ENCODE measurements around the gene SLC30A4.
"Not testable (repeated sequence)": the region's sequence is repeated elsewhere in the genome, so short reads cannot be mapped to it uniquely, and the experiment has no call there.

Gene SLC30A4, protein sequence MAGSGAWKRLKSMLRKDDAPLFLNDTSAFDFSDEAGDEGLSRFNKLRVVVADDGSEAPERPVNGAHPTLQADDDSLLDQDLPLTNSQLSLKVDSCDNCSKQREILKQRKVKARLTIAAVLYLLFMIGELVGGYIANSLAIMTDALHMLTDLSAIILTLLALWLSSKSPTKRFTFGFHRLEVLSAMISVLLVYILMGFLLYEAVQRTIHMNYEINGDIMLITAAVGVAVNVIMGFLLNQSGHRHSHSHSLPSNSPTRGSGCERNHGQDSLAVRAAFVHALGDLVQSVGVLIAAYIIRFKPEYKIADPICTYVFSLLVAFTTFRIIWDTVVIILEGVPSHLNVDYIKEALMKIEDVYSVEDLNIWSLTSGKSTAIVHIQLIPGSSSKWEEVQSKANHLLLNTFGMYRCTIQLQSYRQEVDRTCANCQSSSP

DNA sequence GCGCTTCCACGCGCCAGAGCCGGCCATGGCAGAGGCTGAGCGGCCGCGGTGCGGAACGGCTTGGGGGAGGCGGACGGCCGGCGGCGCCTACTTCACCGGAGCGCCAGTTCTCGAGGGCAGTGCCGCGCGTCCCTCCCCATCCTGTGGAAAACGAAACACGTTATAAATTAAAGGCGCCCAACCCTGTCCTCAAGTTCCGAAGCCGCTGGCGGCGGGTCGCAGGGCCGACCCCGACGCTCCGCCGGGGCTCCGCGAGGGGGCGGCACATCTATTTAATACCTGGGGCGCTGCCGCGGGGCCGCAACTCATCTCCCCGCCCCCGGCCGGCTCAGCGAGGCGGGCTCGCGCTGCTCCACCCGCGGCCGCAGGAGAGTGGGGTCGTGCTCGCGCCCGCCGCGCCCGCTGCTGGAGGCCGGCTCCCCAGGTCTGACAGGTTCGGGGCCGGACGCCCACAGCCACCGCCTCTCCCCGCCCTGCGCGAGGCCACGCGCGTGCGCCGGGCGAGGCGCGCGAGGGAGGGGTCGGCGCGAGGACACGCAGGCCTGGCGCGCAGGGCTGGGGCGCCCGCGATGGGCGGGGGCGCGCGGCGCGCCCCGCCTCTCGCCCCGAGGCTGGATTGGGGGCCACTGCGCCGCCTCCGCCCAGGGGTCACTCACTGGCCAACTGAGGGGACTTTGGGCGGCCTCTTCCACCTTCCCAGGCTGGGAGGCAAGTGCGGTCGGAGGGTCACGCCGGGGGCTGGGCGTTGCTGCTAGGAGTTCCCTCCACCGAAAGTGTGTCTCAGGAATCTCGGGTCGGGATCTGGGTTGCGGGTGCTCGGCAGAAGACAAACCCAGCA lies at the start of gene SLC30A4:
Gene SLC30A4 (minus strand): TSS at position 428 of the 838 bp plus-strand sequence. CDS start 401 bp downstream, at position 27.
- DNase-seq = peak; percentile 8 to 88

DNA sequence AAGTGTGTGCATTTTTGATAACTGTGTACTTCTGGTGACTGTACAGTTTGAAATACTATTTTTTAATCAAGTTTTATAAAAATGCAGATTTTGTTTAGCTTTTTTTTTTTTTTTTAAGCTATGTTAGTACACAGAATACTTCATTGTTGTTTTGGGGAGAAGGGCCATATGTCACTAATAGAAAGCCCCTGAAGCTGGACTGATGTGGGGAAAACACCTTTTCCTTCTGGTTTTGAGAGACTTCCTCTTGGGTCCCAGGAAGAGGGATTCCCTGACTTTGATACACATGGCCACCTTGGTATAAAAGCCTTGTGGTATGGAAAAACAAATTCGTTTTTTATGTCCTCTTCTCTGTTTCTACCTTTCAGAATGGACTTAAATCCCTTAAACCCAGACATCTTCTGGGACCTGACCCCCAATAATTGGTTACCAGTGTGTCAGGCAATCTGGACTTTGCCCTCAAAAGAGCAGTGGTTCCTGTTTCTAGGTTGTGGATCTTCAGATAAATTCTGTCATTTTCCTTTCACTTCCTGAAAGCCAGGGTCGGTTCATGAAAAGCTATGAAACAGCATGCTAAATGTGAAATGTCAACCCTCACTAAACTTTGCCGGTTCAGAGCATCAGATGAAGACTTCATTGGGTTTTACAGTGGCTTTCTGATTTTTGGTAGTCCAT lies 33.5 kb upstream of the SLC30A4 start:
- no peak for DNase-seq

GRCh38 chr15:45551676-45552075 lies 29.1 kb upstream of the SLC30A4 start:
- DNase-seq = no peak

DNA sequence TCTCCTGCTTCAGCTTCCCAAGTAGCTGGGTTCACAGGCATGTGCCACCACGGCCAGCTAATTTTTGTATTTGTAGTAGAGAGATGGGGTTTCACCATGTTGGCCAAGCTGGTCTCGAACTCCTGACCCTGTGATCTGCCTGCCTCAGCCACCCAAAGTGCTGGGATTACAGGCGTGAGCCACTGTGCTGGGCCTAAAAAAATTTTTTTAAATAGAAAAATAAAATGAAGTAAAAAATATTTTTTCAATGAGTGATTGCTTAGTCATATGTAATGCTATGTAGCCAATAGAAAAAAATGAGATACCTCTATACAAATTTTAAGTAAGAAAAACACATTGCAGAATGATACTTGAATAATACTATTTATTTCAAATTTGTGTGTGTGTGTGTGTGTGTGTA lies 27.9 kb upstream of the SLC30A4 start:
- DNase-seq = no peak

DNA sequence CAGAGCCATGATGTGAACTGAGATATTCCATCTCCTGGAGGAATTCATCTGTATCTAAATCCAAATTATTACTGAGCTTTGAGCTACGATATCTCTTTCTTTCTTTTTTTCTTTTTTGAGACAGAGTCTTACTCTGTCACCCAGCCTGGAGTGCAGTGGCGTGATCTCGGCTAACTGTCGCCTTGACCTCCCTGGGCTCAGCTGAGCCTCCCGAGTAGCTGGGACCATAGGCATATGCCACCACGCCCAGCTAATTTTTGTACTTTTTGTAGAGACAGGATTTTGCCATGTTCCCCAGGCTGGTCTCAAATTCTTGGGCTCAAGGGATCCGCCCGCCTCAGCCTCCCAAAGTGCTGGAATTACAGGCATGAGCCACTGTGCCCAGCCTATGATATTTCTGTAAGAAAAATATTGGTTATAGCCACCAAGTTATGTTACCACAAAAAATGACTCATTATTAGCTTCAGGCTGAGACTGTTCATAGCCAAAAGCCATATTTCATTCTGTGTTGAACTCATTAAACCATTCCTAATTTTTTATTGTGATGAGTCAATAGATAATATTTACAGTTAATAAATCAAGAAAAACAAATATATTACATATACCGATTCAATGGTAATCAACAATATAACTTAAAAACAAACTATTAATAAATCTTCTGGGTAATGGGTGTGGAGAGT lies 27.1 kb upstream of the SLC30A4 start:
- DNase-seq = no peak

DNA sequence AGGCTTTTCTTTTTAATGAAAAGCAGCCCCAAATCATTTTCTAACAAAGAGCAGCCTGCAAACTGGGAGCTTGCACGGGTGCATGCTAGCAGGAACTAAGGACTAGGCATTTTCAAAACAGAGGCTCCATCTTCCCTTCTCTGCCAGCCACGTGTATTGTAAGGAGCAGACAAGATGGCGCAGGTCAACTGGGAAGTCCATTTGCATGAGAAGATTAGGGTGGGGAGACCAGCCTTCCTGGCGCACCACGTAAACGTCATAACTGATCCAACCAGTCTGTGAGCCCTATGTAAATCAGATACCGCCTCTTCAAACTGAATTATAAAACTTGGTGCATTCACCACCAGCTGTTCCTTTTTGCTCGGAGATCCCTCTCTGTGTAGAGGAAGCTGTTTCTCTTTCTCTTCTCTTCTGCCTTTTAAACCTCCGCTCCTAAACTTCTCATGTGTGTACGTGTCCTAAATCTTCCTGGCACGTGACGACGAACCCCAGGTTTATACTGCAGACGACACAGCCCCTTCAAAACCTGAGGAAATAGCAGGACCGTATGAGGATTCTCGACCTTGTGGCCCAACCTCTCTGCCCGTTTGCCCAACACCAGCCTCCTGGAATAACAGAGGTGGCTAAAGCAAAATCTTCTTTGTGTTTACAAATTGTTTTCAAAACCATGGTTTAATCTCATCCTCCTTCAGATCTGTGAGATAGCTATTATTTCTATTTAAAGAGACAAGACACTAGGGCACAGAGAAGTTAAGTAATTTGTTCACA lies 26.4 kb upstream of the SLC30A4 start:
- peak in 1 of 2 experiments; percentile 10 for DNase-seq

GRCh38 chr15:45546789-45547188 lies 24.2 kb upstream of the SLC30A4 start:
- no peak for DNase-seq

DNA sequence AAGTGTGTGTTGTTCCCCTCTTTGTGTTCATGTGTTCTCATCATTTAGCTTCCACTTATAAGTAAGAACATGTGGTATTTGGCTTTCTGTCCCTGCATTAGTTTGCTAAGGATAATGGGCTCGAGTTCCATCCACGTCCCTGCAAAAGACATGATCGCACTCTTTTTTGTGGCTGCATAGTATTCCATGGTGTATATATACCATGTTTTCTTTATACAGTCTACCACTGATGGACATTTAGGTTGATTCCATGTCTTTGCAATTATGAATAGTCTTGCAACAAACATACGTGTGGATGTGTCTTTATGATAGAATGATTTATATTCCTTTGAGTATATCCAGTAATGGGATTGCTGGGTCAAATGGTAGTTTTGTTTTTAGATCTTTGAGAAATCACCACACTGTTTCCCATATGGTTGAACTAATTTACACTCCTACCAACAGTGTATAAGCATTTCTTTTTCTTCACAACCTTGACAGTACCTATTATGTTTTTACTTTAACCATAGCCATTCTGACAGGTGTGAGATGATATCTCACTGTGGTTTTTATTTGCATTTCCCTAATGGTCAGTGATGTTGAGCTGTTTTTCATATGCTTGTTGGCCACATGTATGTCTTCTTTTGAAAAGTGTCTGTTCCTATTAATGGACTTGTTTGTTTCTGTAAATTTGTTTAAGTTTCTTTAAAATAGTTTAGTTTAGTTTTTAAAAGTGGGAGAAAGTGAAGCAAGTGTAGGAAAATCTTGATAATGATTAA lies 21.9 kb upstream of the SLC30A4 start:
- DNase-seq = peak; percentile 62 to 74

DNA sequence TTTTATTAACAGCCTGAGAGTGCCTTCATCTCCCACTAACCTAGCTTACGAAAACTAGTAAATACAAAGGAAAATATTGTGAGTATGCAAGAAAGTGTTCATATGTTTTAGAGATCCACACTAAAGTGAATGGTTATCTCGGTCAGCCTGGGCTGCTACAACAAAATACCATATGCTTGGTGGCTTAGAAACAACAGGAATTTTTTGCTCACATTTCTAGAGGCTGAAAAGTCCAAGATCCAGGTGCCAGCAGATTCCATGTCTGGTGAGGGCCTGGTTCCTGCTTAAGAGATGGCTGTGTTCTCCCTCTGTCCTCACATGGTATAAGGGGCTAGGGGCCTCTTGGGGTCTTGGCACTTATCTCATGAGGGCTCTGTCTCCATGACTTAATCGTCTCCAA lies 20.5 kb upstream of the SLC30A4 start:
- DNase-seq = no peak

GRCh38 chr15:45540531-45540930 lies 18.0 kb upstream of the SLC30A4 start:
- DNase-seq = no peak

DNA sequence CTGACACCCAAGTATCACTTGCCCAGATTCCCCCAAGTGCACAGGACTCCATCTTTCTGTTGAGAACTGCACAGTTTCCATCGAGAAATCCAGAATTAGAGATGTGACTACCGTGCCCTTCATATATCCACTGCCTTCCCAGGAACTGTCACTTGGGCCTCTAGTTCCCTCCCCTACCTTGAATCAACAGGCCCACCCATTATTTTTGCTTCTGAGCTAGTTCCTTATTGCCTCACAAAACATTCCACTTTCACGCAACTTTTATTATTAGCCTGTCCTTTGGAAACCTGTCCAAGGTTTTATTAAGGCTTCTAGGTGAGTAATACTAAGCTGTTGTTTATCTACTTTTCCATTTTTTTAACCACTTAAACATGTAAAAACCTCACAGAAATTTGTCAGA lies 17.1 kb upstream of the SLC30A4 start:
- DNase-seq = no peak

GRCh38 chr15:45536934-45537333 lies 14.4 kb upstream of the SLC30A4 start:
- DNase-seq = no peak

- peak; percentile 19 to 77 for DNase-seq
These were observed 13.0 kb upstream of the SLC30A4 start for GRCh38 chr15:45535486-45536042.

- peak in 1 of 2 experiments; percentile 35 for DNase-seq
These were observed 12.3 kb upstream of the SLC30A4 start for GRCh38 chr15:45534821-45535220.

DNA sequence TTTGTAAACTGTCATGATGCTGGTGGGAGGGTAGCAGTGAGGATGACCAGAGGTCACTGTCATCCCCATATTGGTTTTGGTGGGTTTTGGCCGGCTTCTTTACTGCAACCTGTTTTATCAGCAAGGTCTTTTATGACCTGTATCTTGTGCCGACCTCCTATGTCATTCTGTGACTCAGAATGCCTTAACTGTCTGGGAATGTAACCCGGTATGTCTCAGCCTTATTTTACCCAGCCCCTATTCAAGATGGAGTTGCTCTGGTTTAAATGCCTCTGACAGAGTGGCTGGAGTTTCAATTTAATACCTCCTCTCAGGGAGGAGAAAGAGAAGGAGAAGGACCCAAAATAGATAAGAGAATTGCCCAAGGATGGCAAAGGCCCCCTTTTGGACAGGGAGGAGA lies 10.3 kb upstream of the SLC30A4 start:
- DNase-seq = not testable (repeated sequence)

DNA sequence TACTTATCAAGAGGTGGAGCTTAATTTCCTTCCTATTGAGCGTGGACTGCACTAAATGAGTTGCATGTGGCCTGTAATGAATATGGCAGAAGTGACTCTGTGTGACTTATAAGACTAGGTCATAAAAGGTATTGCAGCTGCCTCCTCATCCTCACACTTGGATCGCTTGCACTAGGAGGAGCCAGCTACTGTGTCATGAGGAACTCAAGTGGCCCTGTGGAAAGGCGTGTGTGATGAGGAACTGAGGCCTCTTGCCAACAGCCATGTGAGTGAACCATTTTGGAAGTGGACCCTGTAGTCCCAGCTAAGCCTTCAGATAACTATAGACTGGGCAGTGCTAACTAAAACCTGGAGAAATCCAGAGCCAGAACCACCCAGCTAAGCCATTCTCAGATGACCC lies 7.1 kb upstream of the SLC30A4 start:
- no peak for DNase-seq

GRCh38 chr15:45527086-45527485 lies 4.5 kb upstream of the SLC30A4 start:
- DNase-seq = no peak

DNA sequence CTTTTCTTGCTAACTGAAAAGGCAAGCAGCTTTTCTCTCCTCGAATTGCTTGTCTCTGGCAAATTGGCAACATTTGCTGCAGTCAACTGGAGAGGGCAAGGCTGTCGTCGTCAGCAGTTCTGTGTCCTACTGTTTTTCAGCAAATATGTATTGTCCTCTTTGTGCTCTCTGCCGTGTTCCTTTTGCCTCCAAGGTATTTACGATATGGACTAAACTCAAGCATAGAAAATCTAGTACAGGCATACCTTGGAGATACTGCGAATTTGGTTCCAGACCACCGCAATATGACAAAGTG lies 558 bp upstream of the SLC30A4 start:
- no peak for DNase-seq

DNA sequence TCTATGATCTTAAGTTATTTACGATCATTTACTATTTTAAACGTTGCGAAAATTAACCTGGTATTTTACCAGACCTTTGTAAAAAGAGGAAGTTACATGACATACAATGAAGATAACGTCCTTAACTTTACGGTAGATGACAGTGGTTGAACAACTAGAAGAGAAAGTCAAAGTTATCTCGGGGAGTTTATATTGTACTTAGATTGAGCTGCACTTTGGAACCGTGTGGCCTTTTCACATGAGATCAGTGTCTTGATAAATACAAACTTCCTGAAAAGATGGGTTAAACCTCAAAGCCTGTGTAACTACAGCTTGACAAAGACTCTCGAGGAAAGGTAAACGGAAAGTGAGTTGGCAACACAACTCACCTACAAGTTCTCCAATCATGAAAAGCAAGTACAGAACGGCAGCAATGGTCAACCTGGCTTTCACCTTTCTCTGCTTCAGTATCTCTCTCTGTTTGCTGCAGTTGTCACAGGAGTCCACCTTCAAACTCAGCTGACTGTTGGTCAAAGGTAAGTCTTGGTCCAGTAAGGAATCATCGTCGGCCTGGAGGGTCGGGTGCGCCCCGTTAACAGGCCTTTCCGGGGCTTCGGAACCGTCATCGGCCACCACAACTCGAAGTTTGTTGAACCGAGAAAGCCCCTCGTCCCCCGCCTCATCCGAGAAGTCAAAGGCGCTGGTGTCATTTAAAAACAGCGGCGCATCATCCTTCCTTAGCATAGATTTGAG lies 793 bp downstream of the SLC30A4 start:
- peak; percentile 17 to 32 for DNase-seq

GRCh38 chr15:45510758-45511280 lies 11.7 kb downstream of the SLC30A4 start:
- DNase-seq = no peak

Data from NCI-H526 (cell line).